ENCODE measurements around the gene RPL10.

DNA sequence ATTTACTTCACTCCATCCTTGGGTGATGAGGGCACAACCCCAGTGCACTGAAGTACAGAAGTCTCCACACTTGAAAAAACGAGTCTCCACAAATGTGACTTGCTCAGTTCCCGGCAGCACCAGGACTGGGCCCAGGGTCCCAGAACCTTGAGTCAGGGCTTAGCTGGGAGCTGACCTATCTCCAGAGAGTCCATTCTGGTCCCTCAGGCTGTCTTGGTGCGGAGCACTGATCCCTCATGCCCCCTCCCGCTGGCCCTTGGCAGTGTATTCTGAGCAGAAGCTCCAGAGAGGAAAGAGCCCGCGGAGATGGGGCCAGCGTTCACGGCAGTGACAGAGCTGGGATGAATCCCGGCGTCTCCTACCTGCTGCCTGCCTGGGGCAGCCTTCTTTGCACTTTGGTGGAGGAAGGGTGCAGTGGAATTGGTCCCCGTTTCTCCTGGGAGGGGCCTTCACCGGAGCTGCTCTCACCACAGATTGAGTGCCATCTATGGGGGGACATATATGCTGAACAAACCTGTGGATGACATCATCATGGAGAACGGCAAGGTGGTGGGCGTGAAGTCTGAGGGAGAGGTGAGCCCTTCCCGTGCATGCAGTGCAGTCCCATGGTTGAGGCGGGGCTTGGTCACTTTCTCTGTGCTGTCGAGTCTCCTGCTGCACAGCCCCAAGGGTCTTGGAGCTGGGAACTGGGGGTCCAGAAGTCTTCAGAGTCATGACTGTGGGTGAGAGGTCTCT is 42.6 kb downstream of the RPL10 start:
- no peak for TF ChIP-seq CCAR2 (optimal IDR thresholded peaks at IDR 0.05; ENCODE audit: low read depth, low read length)
- no peak for TF ChIP-seq FOXM1 (CRISPR knock-in tag; IDR thresholded peaks at IDR 0.05)
- TF ChIP-seq, protein P1, sequence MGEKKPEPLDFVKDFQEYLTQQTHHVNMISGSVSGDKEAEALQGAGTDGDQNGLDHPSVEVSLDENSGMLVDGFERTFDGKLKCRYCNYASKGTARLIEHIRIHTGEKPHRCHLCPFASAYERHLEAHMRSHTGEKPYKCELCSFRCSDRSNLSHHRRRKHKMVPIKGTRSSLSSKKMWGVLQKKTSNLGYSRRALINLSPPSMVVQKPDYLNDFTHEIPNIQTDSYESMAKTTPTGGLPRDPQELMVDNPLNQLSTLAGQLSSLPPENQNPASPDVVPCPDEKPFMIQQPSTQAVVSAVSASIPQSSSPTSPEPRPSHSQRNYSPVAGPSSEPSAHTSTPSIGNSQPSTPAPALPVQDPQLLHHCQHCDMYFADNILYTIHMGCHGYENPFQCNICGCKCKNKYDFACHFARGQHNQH (CRISPR knock-in tag; IDR thresholded peaks at IDR 0.05) = no peak
- TF ChIP-seq, protein P2, sequence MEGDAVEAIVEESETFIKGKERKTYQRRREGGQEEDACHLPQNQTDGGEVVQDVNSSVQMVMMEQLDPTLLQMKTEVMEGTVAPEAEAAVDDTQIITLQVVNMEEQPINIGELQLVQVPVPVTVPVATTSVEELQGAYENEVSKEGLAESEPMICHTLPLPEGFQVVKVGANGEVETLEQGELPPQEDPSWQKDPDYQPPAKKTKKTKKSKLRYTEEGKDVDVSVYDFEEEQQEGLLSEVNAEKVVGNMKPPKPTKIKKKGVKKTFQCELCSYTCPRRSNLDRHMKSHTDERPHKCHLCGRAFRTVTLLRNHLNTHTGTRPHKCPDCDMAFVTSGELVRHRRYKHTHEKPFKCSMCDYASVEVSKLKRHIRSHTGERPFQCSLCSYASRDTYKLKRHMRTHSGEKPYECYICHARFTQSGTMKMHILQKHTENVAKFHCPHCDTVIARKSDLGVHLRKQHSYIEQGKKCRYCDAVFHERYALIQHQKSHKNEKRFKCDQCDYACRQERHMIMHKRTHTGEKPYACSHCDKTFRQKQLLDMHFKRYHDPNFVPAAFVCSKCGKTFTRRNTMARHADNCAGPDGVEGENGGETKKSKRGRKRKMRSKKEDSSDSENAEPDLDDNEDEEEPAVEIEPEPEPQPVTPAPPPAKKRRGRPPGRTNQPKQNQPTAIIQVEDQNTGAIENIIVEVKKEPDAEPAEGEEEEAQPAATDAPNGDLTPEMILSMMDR (CRISPR knock-in tag; IDR thresholded peaks at IDR 0.05) = no peak
- no peak for TF ChIP-seq THAP11 (CRISPR knock-in tag; IDR thresholded peaks at IDR 0.05)
- TF ChIP-seq, protein P3, sequence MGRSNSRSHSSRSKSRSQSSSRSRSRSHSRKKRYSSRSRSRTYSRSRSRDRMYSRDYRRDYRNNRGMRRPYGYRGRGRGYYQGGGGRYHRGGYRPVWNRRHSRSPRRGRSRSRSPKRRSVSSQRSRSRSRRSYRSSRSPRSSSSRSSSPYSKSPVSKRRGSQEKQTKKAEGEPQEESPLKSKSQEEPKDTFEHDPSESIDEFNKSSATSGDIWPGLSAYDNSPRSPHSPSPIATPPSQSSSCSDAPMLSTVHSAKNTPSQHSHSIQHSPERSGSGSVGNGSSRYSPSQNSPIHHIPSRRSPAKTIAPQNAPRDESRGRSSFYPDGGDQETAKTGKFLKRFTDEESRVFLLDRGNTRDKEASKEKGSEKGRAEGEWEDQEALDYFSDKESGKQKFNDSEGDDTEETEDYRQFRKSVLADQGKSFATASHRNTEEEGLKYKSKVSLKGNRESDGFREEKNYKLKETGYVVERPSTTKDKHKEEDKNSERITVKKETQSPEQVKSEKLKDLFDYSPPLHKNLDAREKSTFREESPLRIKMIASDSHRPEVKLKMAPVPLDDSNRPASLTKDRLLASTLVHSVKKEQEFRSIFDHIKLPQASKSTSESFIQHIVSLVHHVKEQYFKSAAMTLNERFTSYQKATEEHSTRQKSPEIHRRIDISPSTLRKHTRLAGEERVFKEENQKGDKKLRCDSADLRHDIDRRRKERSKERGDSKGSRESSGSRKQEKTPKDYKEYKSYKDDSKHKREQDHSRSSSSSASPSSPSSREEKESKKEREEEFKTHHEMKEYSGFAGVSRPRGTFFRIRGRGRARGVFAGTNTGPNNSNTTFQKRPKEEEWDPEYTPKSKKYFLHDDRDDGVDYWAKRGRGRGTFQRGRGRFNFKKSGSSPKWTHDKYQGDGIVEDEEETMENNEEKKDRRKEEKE (IDR thresholded peaks at IDR 0.05) = no peak
- no peak for TF ChIP-seq ZNF24 (IDR thresholded peaks at IDR 0.05)
- no peak for TF ChIP-seq ZNF850 (CRISPR knock-in tag; conservative IDR thresholded peaks at IDR 0.05)

All from HepG2 (cell line).